GM21576 (cell line): ENCODE data around the gene ICAM1.
"Not testable (repeated sequence)": the region's sequence is repeated elsewhere in the genome, so short reads cannot be mapped to it uniquely, and the experiment has no call there.

Experiments used
- ATAC-seq: cut with Tn5 transposase; IDR thresholded peaks from one replicate; pipeline ENCODE4 v1.9.1; 2021; ENCODE audit warnings: mild to moderate bottlenecking, moderate library complexity; ENCODE audit not compliant: unreplicated experiment

Gene ICAM1

DNA sequence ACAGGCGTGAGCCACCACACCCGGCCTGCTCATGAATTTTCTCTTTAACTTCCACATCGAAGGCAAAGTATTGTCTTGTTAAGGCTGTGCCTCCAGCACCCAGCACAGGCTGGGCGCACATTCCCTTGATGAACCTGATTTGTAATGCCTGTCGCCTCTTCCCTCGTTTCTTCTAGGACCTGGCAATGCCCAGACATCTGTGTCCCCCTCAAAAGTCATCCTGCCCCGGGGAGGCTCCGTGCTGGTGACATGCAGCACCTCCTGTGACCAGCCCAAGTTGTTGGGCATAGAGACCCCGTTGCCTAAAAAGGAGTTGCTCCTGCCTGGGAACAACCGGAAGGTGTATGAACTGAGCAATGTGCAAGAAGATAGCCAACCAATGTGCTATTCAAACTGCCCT is 3.7 kb downstream of the ICAM1 start:
- ATAC-seq = no peak

GRCh38 chr19:10277795-10278589 is 7.1 kb downstream of the ICAM1 start:
- no peak for ATAC-seq

- no peak for ATAC-seq
These were observed 8.0 kb downstream of the ICAM1 start for GRCh38 chr19:10278935-10279334.

DNA sequence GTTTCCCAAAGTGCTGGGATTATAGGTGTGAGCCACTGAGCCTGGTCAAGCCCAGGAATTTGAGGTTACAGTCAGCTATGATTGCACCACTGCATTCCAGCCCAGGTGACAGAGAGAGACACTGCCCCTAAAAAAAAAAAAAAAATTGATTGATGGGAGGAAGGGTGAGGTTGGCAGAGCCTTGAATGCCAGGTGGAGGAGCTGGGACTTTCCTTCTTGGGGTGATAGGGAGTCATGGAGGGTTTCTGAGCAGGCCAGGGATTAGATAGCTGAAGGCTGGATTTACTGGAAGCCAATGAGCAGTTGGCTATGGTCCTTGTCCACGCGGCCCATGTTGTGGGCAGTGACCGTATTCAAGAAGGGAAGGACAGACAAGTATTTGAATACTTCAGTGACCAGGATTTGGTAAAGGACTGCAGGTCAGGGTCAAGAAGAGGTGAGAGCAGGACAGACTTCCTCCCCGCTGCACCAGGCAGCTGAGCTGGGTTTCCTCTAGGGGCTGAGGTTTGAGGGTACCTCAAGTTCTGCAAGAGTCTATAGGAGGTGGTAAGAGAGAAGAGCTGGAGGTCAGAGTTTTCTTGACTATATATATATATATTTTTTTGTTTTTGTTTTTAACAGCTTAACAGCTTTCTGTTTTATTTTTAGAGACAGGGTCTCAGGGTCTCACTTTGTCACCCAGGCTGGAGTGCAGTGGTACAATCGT is 9.0 kb downstream of the ICAM1 start:
- no peak for ATAC-seq

GRCh38 chr19:10282043-10282442 is 11.1 kb downstream of the ICAM1 start:
- not testable (repeated sequence) for ATAC-seq

DNA sequence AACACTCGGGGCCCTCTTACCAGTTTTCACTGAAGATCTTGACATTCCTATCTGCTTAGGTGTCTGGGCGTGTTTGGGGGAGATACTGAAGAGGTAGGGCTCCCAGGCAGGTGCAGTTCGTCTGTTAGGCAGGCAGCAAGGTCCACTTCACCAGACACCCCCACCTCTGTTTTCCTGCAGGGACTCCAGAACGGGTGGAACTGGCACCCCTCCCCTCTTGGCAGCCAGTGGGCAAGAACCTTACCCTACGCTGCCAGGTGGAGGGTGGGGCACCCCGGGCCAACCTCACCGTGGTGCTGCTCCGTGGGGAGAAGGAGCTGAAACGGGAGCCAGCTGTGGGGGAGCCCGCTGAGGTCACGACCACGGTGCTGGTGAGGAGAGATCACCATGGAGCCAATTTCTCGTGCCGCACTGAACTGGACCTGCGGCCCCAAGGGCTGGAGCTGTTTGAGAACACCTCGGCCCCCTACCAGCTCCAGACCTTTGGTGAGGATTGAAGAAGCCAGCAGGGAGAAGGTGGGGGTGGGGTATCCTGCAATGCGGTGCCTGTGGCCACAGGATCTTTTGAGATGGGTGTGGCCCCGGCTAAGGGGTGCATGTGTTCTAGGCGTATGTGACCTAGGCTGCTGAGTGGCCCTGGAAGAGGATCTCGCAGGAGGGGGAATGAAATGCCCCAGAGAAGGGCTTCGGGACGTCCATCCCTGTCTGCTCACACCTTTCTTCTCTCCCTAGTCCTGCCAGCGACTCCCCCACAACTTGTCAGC is 12.6 kb downstream of the ICAM1 start:
- ATAC-seq = no peak

- no peak for ATAC-seq
These were observed 13.4 kb downstream of the ICAM1 start for GRCh38 chr19:10284065-10284959.

DNA sequence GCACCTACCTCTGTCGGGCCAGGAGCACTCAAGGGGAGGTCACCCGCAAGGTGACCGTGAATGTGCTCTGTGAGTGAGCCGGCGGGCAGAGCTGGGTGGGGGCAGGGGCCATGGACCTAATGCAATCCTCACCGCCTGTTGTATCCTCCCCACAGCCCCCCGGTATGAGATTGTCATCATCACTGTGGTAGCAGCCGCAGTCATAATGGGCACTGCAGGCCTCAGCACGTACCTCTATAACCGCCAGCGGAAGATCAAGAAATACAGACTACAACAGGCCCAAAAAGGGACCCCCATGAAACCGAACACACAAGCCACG is 14.0 kb downstream of the ICAM1 start:
- ATAC-seq = no peak

DNA sequence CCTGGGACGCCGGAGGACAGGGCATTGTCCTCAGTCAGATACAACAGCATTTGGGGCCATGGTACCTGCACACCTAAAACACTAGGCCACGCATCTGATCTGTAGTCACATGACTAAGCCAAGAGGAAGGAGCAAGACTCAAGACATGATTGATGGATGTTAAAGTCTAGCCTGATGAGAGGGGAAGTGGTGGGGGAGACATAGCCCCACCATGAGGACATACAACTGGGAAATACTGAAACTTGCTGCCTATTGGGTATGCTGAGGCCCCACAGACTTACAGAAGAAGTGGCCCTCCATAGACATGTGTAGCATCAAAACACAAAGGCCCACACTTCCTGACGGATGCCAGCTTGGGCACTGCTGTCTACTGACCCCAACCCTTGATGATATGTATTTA is 14.5 kb downstream of the ICAM1 start:
- no peak for ATAC-seq

DNA sequence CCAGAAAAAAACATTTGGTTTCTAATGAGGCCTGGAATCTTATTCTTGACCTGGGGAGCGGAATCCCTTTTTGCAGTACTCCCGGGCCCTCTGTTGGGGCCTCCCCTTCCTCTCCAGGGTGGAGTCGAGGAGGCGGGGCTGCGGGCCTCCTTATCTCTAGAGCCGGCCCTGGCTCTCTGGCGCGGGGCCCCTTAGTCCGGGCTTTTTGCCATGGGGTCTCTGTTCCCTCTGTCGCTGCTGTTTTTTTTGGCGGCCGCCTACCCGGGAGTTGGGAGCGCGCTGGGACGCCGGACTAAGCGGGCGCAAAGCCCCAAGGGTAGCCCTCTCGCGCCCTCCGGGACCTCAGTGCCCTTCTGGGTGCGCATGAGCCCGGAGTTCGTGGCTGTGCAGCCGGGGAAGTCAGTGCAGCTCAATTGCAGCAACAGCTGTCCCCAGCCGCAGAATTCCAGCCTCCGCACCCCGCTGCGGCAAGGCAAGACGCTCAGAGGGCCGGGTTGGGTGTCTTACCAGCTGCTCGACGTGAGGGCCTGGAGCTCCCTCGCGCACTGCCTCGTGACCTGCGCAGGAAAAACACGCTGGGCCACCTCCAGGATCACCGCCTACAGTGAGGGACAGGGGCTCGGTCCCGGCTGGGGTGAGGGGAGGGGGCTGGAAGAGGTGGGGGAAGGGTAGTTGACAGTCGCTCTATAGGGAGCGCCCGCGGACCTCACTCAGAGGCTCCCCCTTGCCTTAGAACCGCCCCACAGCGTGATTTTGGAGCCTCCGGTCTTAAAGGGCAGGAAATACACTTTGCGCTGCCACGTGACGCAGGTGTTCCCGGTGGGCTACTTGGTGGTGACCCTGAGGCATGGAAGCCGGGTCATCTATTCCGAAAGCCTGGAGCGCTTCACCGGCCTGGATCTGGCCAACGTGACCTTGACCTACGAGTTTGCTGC is 16.1 kb downstream of the ICAM1 start, which contains the start of gene ICAM4:
TSS of gene ICAM4 (plus strand) at position 153 of the 935 bp plus-strand sequence. CDS start at position 211, 58 bp downstream.
- ATAC-seq = no peak

DNA sequence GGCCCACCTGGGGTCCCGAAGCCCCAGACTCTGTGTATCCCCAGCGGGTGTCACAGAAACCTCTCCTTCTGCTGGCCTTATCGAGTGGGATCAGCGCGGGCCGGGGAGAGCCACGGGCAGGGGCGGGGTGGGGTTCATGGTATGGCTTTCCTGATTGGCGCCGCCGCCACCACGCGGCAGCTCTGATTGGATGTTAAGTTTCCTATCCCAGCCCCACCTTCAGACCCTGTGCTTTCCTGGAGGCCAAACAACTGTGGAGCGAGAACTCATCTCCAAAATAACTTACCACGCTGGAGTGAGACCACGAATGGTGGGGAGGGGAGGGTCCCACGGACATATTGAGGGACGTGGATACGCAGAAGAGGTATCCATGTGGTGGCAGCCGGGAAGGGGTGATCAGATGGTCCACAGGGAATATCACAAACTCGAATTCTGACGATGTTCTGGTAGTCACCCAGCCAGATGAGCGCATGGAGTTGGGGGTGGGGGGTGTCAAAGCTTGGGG is 17.8 kb downstream of the ICAM1 start:
- ATAC-seq = no peak

GRCh38 chr19:10289167-10289835 is 18.4 kb downstream of the ICAM1 start:
- ATAC-seq = no peak

DNA sequence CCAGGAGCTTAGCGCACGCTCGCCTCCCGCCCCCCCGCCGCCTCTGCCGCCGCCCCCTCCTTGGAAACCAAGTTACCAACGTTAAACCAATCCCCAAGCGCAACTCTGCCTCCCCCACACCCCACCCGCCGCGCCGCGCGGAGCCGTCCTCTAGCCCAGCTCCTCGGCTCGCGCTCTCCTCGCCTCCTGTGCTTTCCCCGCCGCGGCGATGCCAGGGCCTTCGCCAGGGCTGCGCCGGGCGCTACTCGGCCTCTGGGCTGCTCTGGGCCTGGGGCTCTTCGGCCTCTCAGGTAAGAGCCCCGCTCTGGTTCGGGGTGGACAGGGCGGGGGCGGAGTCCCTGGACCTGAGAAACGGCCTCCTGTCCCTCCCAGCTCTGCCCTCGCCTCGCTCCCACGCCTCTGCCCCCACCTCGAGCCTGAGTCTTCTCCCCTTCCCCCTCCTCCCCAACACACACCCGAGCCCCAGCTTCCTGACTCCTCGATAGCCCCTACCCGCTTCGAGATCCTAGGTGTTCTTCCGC is 19.0 kb downstream of the ICAM1 start, which contains the start of gene ICAM5:
TSS of gene ICAM5 (plus strand) at position 117 of the 521 bp plus-strand sequence. CDS start at position 209, 92 bp downstream.
- no peak for ATAC-seq

DNA sequence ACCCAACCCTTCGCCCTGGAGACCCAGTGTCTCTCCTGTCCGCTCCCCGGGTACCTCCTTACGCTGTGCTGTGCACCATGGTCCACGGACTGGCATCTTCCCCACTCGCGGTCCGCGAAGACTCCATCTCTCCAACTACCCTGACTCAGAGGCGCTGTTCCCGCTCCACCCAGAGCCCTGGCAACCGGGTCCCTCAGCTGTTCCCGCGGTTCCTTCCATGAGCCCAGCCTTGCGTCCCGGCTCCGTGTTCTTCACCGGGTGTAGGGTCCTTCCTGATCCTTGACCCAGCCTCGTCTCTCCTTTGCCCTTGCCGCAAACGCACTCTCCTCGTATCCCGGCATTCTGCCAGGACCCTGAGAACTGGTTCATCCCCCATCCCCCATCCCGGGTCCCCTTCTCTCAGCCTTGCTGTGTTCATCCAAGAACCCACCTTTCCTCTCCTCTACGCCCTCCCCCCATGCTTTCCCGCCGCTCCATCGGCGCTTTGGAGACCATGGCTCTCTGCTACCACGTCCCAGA is 19.5 kb downstream of the ICAM1 start:
- no peak for ATAC-seq

DNA sequence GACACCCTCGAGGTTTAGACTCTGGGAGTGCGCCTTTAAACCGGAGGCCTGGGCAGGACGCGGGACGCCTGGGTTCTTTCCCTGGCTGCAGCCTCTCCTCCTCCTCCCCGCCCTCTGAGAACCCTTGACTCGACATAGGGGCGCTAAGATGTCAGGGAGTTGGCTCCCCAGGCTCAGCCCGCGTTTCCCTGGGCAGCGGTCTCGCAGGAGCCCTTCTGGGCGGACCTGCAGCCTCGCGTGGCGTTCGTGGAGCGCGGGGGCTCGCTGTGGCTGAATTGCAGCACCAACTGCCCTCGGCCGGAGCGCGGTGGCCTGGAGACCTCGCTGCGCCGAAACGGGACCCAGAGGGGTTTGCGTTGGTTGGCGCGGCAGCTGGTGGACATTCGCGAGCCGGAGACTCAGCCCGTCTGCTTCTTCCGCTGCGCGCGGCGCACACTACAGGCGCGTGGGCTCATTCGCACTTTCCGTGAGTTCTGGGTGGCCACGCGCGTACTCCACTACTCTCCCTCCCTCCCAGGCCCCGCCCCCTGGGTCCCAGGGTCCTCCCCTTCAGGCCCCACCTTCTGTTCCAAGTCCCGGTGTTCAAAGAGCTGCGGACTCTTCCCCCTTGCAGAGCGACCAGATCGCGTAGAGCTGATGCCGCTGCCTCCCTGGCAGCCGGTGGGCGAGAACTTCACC is 20.1 kb downstream of the ICAM1 start:
- ATAC-seq = no peak

- no peak for ATAC-seq
These were observed 20.8 kb downstream of the ICAM1 start for GRCh38 chr19:10291554-10292205.

- peak; percentile 37 for ATAC-seq
These were observed 21.4 kb downstream of the ICAM1 start for GRCh38 chr19:10292206-10292788.
